Dermis microvascular lymphatic vessel endothelial cell (primary cell): ENCODE results near the gene CEP89. TPM values are rescaled to one million over a fixed set of nuclear protein-coding genes. Genes with fewer than 3 reads are reported as not detected.
A peak's percentile ranks its signal among the peaks of the same experiment; 100 is the strongest.
"Not testable (repeated sequence)": the region's sequence is repeated elsewhere in the genome, so short reads cannot be mapped to it uniquely, and the experiment has no call there.

Source experiments
- DNase-seq, 2 donors: peaks; one replicate each; pipeline versions ENCODE4 v3.0.0 to v3.0.0-alpha.2; 2010; ENCODE audit warnings: low read depth in 2 of 2
- total RNA-seq: library from RNA; depleted of rRNA; stranded (reverse); fragments of >200 nt; gene quantifications from 2 replicates; pipeline ENCODE4 v1.2.1, GENCODE V29; 2014

The CEP89 gene
- total RNA-seq, 1 donor from 2014 or later: 5.6 TPM

DNA sequence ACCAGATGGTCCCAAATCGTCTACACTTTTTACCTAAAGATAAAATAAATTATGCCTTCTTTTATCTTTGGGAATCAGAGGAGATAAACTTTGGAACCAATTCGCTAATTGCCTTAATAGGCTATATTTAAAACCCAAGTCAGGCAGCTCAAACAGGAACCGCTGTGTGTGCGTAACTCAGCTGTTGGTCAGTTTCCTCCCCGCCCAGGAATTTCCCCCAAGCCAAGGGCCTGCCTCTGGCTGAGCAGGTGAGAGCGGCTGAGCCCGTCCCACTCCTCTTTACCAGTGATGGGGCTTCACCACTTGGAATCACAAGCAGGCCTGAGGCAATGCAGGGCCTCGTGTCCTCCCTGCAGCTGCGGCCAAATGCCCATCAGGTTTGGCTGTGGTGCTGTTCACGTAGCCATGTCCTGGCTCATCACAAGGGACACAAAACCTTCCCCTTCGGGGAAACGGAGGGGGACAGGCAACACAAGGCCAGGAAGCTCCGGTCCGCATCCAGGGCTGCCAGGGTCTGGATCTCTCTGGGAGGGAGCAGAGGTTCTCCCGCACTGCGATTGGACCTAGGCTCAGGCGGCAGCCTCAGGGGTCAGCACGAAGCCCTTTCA lies 101.7 kb downstream of the CEP89 start:
- DNase-seq: peak in 1 of 2 donors; percentile 19

DNA sequence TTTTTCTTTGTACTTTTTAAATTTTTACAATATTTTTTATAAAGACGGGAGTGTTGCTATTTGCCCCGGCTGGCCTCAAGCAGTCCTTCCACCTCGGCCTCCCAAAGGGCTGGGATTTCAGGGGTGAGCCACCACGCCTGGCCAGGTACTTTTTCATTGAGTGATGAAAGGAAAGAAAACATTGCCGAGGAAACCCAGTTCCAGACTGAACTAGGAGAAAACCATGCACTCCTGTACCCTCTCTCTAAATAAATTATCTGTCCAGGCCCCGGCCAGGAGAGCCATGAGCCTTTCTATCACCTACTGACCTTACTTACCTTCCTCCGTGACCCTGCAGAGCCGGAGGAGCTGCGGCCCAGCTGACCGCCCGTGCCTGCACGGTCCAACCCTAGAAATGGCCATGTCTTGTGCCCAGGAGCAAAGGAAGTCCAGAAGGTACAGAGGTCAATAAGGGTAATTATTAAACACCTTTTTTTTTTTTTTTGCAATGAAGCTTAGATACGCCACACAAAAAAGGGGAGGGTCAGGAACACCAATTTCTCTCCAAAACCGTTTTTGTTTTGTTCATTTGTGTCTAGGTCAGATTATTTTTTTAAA lies 102.3 kb downstream of the CEP89 start, which contains the start of gene SLC7A9:
SLC7A9 (minus strand) TSS at position 399 of the 597 bp plus-strand sequence. CDS start 1,233 bp downstream, outside the sequence.
- no peak for DNase-seq

DNA sequence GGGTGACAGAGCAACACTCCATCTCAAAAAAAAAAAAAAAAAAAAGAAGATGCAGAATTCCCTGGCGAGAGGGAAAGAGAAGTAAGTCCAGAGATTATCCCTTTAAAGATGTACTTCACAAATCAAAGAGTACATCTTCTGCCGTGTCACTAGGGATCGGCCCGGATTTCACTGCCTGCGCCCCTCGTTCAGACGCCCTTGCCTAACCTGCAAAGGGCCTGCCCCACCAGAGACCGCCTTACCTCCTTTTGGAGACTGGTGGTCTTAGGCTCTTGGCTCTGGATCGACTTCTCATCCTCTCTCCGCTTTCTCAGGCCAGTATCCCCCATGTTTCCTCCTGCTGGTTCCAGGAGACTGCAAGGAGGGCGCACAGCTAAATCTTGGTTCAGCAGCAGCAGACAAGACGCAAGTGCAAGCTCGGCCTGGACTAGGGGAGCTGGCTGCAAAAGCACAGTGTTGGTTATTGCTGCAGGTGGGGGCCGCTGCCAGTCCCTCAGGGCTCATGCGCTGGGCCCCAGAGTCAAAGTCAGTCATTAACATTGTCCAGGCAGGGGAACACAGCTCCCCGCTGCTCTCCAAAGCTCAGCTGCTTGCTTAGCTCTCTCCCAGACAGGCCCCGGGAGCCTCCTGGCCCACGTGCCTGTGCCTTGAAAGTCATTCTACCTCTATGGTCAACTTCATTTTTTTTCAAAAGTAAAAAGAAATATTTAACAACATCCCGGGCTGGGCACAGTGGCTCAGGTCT lies 103.4 kb downstream of the CEP89 start:
- DNase-seq: no peak

DNA sequence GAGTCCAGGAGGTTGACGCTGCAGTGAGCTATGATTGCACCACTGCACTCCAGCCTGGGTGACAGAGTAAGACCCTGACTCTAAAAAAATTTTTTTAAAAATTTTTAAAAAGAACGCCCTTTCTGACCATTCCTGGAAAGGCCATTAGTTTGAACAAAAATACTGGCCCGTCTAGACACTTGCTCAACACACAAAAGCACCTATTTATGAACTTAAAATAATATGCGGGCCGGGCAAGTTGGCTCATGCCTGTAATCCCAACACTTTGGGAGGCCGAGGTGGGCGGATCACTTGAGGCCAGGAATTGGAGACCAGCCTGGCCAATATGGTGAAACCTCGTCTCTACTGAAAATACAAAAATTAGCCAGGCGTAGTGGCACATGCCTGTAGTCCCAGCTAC lies 104.3 kb downstream of the CEP89 start:
- DNase-seq: not testable (repeated sequence)

DNA sequence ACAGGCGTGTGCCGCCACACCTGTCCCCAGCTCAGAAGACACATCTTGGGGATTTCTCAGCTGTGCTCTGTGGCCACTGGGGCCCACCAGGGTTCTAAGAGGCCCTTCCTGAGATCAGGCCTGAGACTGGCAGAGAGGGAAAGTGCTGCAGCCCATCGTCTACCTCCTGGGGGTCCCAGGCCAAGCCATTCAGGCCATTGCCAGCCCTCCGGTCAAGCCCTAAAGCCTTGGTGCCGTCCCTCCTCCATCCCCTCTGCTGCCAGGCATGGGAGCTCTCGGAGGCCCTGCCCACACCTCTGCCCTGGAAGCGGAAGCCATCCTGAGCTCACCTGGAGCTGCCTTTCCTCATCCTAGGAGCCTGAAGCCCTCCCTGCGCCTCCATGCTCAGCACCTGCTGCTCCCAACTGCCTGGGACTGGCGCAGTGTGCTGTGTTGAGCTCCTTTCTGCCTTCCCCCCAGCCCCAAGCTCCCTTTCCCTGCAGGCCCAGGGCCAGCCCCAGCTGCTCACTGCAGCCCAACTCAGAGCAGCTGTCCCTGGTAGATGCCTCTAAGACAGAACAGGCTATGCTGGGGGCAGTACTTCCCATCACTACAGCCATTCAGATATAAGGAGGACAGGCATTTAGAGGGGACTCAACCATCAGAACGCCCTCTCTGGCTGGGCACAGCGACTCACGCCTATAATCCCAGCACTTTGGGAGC lies 105.0 kb downstream of the CEP89 start:
- DNase-seq: no peak

DNA sequence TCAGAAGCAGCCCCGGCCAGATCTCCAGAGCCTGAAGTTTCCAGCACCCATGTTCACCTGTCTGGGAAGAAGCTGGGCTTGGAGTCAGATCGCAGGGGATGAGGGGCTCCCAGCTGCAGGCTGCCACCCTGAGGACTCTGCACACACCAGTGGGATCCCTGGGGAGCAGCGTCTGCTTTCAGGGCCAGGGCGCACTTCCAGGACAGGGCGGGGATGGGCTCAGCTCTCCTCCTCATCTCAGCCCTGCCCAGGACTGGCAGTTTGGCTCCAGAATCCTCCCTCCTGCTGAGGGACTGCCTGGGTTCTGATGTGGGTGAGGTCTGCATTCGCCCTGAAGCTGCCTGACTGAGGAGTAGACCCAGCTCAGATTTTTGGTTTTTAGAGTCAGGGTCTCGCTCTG lies 105.7 kb downstream of the CEP89 start:
- no peak for DNase-seq

DNA sequence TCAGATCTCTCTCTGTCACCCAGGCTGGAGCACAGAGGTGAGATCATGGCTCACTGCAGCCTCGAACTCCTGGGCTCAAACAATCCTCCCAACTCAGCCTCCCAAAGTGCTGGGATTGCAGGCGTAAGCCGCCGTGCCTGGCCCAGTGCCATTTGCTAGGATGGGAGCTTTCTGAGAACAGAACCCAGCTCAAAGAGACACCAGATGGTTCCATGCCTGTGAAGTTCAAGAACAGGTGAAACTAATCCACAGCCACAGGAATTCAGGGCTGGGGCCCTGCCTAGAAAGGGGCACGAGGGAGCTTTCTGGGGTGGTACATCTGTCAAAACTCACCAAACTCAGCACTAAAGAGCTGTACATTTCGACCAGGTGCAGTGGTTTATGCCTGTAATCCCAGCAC lies 106.4 kb downstream of the CEP89 start:
- no peak for DNase-seq

DNA sequence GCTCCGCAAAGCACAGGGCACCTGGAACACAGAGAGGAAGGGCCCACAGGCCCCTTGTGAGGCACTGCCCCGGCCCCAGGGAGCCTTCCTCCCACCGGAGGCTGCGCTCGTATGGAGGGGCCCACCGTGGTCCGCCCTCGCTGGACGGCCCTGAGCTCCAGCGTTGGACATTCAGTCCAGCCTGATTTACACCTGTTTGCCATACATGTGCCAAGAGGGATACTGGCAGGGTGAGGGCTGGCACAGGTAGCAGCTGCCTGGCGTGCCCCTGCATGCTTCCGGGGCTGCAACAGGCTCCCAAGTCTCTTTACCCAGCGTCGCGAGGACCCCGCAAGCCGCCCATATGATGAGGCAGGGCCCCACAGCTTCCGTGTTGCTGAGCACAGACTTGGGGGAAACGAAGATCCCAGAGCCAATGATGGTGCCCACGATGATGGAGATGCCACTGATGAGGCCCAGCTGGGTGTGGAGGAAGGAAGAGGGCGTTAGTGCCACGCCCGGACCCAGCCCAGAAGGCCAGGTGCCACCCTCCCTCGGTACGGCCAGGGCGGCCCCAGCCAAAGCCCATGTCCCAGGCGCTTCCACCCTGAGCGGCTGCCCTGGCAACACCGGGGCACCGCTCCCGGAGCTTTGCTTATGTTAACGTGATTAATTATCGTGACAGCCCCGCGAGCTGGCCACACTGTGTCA lies 107.3 kb downstream of the CEP89 start:
- no peak for DNase-seq

DNA sequence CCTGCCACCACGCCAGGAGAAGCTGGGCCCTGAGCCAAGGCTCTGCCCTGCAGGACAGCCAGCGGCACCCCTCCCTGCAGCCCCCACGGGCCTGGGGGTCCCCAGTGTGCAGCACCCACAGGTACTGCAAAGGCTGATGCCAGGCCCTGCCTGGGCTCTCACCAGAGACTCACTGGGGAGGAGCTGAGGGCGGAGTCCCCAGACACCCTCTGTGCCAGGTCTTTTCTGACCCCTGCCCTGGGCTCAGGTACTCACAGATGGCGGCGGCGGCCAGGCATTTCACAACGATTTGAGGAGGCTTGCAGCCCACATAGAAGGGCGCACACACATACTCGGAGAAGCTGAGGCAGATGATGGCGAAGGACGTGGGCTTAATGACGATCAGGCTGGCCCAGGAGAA lies 107.9 kb downstream of the CEP89 start:
- no peak for DNase-seq

DNA sequence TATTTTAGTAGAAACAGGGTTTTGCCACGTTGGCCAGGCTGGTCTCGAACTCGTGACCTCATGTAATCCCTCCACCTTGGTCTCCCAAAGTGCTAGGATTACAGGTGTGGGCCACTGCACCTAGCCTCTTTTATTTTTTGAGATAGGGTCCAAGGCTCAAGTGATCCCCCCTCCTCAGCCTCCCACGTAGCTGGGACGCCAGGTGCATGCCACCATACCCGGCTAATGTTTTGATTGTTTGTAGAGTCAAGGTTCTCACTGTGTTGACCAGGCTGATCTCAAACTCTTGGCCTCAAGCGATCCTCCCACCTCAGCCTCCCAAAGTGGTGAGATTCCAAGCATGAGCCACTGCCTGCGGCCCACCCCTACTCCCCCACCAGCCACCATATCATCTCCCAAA lies 108.5 kb downstream of the CEP89 start:
- DNase-seq: no peak

DNA sequence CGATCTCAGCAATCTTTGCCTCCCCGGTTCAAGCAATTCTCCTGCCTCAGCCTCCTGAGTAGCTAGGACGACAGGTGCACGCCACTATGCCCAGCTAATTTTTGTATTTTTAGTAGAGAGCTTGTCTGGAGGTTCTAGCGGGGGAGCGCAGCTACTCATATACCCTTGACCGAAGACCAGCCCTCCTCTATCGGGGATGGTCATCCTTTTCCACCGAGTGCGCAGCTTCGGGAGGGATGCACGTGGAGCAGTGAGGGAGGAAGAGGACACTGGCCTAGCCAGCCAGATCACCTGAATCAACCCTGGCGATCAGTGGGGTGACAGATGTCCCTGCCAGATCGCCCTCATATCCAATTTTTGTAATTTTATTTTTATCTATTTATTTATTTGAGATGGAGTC lies 109.0 kb downstream of the CEP89 start:
- no peak for DNase-seq

DNA sequence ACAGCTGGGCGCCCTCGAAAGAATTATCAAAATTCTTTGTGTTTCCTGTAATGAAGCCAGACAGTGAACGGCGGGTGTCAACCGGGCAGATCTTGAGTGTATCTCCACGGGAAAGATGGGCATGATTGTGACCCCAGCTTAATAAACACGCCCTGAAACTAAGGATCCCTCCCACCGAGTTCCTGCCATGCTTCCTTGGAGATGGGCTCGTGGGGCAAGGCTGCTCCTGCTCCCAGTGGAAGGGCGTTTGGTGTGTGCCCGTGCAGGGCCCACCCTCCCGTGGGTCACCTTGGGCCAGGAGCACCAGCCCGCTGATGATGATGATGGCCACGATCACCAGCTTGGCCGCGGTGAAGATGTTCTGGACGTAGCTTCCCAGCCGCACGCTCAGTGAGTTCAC lies 109.6 kb downstream of the CEP89 start:
- no peak for DNase-seq

DNA sequence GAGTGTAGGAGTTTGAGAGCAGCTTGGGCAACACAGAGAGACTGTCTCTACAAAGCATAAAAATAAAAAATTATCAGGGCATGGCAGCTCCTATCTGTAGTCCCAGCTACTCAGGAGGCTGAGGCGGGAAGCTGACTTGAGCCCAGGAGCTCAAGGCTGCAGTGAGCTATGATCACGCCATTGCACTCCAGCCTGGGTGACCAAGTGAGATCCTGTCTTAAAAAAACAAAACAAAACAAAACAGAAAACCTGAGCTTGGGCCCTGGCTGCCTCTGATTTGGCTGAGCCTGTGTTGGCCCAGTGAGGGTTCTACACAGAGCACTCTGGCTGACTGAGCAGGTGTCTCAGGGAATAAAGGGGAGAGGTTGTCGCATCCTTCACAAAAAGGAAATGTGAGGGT lies 110.2 kb downstream of the CEP89 start:
- DNase-seq: no peak

DNA sequence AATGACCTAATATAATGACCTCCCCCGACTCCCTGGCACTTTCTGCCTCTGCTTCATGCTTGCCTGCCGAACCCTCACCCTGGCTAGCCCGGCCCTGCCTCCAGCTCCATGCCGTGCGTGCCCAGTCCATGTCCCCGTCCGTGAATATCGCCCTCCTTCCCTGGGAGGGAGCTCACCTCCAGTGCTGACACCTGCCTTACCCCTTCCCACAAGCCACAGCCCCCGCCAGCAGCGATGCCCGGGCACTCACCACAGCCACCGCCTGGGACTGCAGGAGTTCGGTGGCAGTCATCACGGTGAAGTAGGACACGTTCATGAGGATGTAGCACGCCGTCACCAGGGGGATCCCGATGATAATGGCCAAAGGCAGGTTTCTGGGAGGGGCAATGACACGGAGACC lies 112.2 kb downstream of the CEP89 start:
- no peak for DNase-seq

DNA sequence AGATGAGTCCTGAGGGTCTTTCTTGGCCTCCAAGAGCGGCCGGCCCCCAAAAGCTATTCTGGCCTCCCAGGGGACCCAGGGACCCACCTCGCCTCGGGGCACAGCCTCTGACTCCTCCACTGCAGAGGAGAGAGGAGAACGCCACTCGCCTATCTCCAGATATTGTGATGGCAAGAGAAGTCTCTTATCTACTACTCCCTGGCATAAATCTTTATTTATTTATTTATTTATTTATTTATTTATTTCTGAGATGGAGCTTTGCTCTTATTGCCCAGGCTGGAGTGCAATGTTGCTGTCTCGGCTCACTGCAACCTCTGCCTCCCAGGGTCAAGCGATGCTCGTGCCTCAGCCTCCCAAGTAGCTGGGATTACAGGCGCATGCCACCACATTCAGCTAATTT lies 113.2 kb downstream of the CEP89 start:
- DNase-seq: no peak

DNA sequence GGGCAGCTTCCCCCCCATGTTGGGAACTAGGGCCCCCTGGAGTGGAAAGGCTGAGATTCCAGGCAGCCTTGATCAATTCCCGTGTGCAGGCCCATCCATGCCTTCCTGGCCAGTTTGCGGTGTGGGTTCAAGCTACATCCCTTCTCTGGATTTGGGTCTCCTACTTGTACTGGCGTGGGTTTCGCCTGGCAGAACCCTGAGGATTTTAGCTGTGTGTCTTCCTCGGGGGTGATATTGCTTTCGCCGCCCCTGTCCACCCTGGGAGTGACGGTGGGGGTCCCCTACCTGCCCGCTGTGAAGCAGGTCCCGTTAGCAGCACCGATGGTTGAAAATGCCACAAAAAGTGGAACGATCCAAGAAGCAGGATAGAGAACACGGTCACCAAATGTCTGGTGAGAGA lies 113.6 kb downstream of the CEP89 start:
- DNase-seq: no peak

DNA sequence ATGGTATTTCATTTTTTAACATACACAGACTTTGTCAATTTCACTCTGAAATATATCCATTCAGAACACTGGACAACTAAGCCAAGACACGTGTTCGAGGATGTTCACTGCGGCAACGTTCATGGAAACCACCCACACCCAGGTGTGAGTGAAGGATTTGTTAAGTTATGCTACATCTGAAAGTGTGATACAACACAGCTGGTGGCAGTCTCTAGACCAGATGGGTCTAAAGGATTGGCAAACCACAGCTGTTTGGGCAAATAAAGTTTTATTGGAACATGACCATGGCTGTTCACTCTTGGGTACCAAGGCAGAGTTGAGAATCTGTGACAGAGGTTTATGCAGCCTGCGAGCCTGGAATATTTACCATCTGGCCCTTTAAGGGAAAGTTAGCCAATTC lies 114.2 kb downstream of the CEP89 start:
- no peak for DNase-seq

DNA sequence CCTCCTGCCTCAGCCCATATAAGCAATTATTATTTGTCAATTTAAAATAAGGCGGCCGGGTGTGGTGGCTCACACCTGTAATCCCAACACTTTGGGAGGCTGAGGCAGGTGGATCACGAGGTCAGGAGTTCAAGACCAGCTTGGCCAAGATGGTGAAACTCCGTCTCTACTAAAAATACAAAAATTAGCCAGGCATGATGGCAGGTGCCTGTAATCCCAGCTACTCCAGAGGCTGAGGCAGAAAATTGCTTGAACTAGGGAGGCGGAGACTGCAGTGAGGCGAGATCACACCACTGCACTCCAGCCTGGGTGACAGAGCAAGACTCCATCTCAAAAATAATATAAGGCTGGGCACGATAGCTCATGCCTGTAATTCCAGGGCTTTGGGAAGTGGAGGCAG lies 114.9 kb downstream of the CEP89 start:
- DNase-seq: not testable (repeated sequence)

DNA sequence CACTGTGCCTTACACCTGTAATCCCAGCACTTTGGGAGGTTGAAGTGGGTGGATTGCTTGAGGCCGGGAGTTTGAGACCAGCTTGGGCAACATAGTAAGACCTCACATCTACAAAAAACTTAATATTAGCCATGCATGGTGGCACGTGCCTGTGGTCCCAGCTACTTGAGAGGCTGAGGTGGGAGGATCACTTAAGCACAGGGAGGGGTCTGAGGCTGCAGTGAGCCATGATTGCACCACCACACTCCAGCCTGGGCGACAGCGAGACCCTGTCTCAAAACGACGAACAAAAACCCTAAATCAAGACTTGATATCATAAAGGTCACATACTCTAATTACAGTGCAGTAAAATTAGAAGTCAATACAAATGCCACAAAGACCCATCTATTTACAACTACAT lies 119.5 kb downstream of the CEP89 start:
- no peak for DNase-seq

DNA sequence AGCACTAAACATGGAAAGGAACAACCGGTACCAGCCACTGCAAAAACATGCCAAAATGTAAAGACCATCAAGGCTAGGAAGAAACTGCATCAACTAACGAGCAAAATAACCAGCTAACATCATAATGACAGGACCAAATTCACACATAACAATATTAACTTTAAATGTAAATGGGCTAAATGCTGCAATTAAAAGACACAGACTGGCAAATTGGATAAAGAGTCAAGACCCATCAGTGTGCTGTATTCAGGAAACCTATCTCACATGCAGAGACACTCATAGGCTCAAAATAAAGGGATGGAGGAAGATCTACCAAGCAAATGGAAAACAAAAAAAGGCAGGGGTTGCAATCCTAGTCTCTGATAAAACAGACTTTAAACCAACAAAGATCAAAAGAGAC lies 123.7 kb downstream of the CEP89 start:
- not testable (repeated sequence) for DNase-seq

DNA sequence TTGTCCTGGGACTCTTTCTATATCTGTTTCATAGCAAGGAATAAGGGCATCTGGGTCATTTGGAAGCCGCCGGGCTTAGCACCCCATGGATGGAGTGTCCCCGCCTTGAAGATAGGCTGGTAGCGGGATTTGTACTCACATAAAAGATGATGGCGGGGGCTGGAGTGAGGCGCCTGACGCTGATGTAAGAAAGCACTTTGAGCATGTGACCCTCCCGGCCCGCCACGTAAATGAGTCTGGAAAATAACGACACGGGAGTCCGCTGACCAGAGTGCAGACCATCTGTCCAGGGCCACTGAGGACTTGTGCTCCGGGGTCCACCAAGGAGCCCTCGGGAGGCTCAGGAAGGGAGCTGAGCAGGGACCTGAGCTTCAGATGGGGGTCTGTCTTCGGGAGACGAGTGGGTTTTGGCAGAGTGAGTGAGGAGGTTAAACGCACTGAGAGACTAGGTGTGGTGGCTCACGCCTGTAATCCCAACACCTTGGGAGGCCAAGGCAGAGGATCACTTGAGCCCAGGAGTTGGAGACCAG lies 128.0 kb downstream of the CEP89 start:
- no peak for DNase-seq
